A673 (cell line): ENCODE results near the gene CORO2A. TPM values are rescaled to one million over a fixed set of nuclear protein-coding genes. Genes with fewer than 3 reads are reported as not detected.

Experiments used
- BruUV-seq: library from RNA; stranded (reverse); fragments of 400-500 nt; replicated peaks from 2 replicates; lab custom pipeline; 2021; lab: Mats Ljungman, UMichigan
- CTCF ChIA-PET: fragments of 300-600 bp; sonication (Branson Sonifier 250); formaldehyde crosslinking; loops from one replicate; lab custom pipeline; 2022; ENCODE audit warnings: antibody characterized with exemption; lab: Charles Lee
- POLR2A ChIA-PET: fragments of 300-600 bp; sonication (Branson Sonifier 250); formaldehyde crosslinking; loops from one replicate; lab custom pipeline; 2022; ENCODE audit warnings: antibody characterized with exemption; ENCODE audit not compliant: low non-redundant PET; lab: Charles Lee
- DNase-seq: peaks from one replicate; pipeline ENCODE4 v3.0.0-alpha.2; 2015; ENCODE audit warnings: low spot score
- H3K27ac ChIP-seq: fragments of 200-600 bp; sonication (generic); 2 replicates; pipeline ENCODE4 v1.5.1; 2016; ENCODE audit warnings: mixed run types, low read depth, mild to moderate bottlenecking, mixed read lengths, antibody characterized with exemption, low read length; ENCODE audit not compliant: poor library complexity, severe bottlenecking
- H3K27me3 ChIP-seq: fragments of 200-600 bp; sonication (generic); replicated peaks from 2 replicates; pipeline ENCODE4 v1.6.1; 2017; ENCODE audit warnings: mixed run types, low read depth, mild to moderate bottlenecking, mixed read lengths, antibody characterized with exemption, low read length; ENCODE audit not compliant: insufficient read depth, poor library complexity
- H3K36me3 ChIP-seq: fragments of 200-600 bp; sonication (generic); 2 replicates; pipeline ENCODE4 v1.6.1; 2016; ENCODE audit warnings: mixed run types, mild to moderate bottlenecking, mixed read lengths, antibody characterized with exemption, low read length; ENCODE audit not compliant: insufficient read depth, poor library complexity, severe bottlenecking
- H3K4me1 ChIP-seq: fragments of 200-600 bp; sonication (generic); 2 replicates; pipeline ENCODE4 v1.6.1; 2017; ENCODE audit warnings: mixed run types, mild to moderate bottlenecking, mixed read lengths, antibody characterized with exemption, low read length; ENCODE audit not compliant: insufficient read depth, poor library complexity, severe bottlenecking
- H3K4me3 ChIP-seq: fragments of 200-600 bp; sonication (generic); 2 replicates; pipeline ENCODE4 v1.5.1; 2016; ENCODE audit warnings: low read depth, mixed run types, mild to moderate bottlenecking, mixed read lengths, low read length; ENCODE audit not compliant: poor library complexity, severe bottlenecking
- H3K9me3 ChIP-seq: fragments of 200-600 bp; sonication (generic); 2 replicates; pipeline ENCODE4 v1.6.1; 2016; ENCODE audit warnings: mixed run types, low read depth, mild to moderate bottlenecking, mixed read lengths, antibody characterized with exemption, low read length; ENCODE audit not compliant: poor library complexity, severe bottlenecking
- EZH2 ChIP-seq: fragments of 200-600 bp; sonication (generic); IDR thresholded peaks from 2 replicates; pipeline ENCODE4 v1.6.1; 2017; ENCODE audit warnings: borderline replicate concordance, low read depth, mild to moderate bottlenecking, mixed read lengths, antibody characterized with exemption, low read length; ENCODE audit not compliant: poor library complexity, severe bottlenecking
- intact Hi-C: fragments of 100-400 bp; cut with micrococcal nuclease; formaldehyde crosslinking; loops from one replicate; pipeline ENCODE4 v1.10.0; 2022; ENCODE audit not compliant: unreplicated experiment
- total RNA-seq: library from RNA; stranded (reverse); gene quantifications from 2 replicates; pipeline ENCODE4 v1.2.3, GENCODE V29; 2021
- TF ChIP-seq, protein P1 (sequence below): fragments of 300-800, 200-600 bp; sonication (generic); conservative IDR thresholded peaks from 2 replicates; pipeline ENCODE4 v1.5.1; 2017; ENCODE audit warnings: low read depth, mild to moderate bottlenecking, antibody characterized with exemption, low read length, moderate library complexity, mixed read lengths

The CORO2A gene
- total RNA-seq, 1 experiment from 2014 or later: 0.52 TPM

DNA sequence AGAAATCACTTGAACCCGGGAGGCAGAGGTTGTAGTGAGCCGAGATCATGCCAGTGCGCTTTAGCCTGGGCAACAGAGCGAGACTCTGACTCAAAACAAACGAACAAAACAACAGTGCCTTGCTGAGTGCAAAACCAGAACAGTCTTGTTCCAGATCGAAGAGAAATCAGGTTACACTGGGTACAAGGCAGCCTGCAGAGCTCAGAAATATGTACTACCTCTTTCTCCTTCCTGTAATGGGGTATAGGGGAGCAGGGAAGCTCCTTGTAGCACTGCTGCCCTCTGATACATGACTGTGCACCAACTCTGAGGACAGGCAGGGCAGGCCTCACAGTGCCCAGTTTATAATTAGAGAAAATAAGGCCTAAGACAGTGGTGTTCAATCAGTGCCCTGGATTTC lies 38.4 kb upstream of the CORO2A start:
- TF ChIP-seq, protein P1, sequence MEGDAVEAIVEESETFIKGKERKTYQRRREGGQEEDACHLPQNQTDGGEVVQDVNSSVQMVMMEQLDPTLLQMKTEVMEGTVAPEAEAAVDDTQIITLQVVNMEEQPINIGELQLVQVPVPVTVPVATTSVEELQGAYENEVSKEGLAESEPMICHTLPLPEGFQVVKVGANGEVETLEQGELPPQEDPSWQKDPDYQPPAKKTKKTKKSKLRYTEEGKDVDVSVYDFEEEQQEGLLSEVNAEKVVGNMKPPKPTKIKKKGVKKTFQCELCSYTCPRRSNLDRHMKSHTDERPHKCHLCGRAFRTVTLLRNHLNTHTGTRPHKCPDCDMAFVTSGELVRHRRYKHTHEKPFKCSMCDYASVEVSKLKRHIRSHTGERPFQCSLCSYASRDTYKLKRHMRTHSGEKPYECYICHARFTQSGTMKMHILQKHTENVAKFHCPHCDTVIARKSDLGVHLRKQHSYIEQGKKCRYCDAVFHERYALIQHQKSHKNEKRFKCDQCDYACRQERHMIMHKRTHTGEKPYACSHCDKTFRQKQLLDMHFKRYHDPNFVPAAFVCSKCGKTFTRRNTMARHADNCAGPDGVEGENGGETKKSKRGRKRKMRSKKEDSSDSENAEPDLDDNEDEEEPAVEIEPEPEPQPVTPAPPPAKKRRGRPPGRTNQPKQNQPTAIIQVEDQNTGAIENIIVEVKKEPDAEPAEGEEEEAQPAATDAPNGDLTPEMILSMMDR: no peak
- no TSS peak for BruUV-seq
- no peak for DNase-seq
- no peaks in the 10 kb centered on the region for H3K9me3 ChIP-seq
- no peaks in the 10 kb centered on the region for H3K4me1 ChIP-seq
- no peak overlapping the region for H3K27ac ChIP-seq
- no peaks in the 10 kb centered on the region for H3K36me3 ChIP-seq
- intact Hi-C loops: no loop called here
- no peaks in the 10 kb centered on the region for H3K27me3 ChIP-seq
- no peak overlapping the region for H3K4me3 ChIP-seq
- POLR2A ChIA-PET: no interaction called here
- CTCF ChIA-PET: no interaction called here

DNA sequence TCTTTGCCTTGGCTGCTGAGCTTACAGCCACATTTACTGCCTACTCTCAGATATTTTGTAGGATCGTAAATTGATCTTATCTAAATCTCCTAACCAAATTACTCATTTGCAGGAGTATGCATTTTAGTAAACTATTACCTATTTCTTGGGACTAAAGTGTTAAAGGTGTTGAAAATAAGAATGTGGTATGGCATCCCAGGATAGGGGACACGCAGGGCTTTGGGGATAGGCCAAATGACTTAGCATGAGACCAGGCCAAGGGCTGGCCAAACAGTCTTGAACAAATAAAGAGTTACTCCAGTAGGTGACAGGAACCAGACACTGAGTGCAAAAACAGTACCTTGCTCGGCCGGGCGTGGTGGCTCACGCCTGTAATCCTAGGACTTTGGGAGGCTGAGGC lies 37.9 kb upstream of the CORO2A start:
- ChIA-PET CTCF (no interaction called here), POLR2A (no interaction called here)
- no peak for DNase-seq
- intact Hi-C loops: no loop called here
- H3K36me3 ChIP-seq: no peaks in the 10 kb centered on the region
- no peak for TF ChIP-seq EZH2
- TF ChIP-seq, protein P1: no peak
- no peaks in the 10 kb centered on the region for H3K4me1 ChIP-seq
- H3K4me3 ChIP-seq: no peak overlapping the region
- BruUV-seq: no TSS peak
- H3K9me3 ChIP-seq: no peaks in the 10 kb centered on the region
- H3K27ac ChIP-seq: no peak overlapping the region
- no peaks in the 10 kb centered on the region for H3K27me3 ChIP-seq

DNA sequence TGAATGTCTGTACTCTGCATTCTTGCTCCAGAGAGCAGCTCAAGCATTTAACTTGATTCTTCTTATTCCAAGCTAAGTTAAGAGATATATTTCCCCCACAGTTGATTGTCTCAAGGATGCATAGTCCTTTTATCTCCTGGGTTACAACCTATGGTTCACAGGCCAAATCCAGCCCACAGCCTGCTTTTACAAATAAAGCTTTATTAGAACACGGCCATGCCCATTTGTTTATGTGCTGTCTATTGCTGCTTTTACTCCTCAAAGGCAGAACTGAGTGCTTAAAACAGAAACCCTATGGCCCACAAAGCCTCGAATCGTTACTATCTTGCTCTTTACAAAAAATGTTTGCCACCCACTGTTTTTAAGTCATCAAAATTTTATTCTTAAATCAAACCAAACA lies 37.2 kb upstream of the CORO2A start:
- BruUV-seq: no TSS peak

More for the DNA sequence above, 37.2 kb upstream of the CORO2A start:
- Histone ChIP-seq H3K9me3 (no peaks in the 10 kb centered on the region), H3K27me3 (no peaks in the 10 kb centered on the region), H3K27ac (no peak overlapping the region), H3K4me3 (no peak overlapping the region), H3K4me1 (no peaks in the 10 kb centered on the region), H3K36me3 (no peaks in the 10 kb centered on the region)
- intact Hi-C loops: no loop called here
- CTCF ChIA-PET: no interaction called here
- no peak for DNase-seq
- TF ChIP-seq, protein P1: no peak
- no peak for TF ChIP-seq EZH2
- POLR2A ChIA-PET: no interaction called here
